Bronchial epithelial cell (primary cell): Measurements from ENCODE around the gene STRIP2. TPM values are rescaled to one million over a fixed set of nuclear protein-coding genes. Genes with fewer than 3 reads are reported as not detected.

Experiments
- DNase-seq: peaks from one replicate; pipeline ENCODE4 v3.0.0-alpha.2; 2010; ENCODE audit warnings: low read depth
- FAIRE-seq: peaks from 2 replicates; lab custom pipeline; 2011; peaks lifted over from hg19 to GRCh38; lab: Jason Lieb, UNC
- H3K27me3 ChIP-seq: 2 replicates; pipeline ENCODE4 v1.5.1; 2011; ENCODE audit warnings: low read length; ENCODE audit not compliant: control insufficient read depth, insufficient read depth
- H3K36me3 ChIP-seq: 2 replicates; pipeline ENCODE4 v1.5.1; 2011; ENCODE audit warnings: low read length; ENCODE audit not compliant: control insufficient read depth, insufficient read depth
- H3K4me3 ChIP-seq: 2 replicates; pipeline ENCODE4 v1.5.1; 2011; ENCODE audit warnings: mild to moderate bottlenecking, low read depth, low read length, control low read depth
- CTCF ChIP-seq: IDR thresholded peaks from 2 replicates; pipeline ENCODE4 v1.5.1; 2011; ENCODE audit warnings: mild to moderate bottlenecking, moderate library complexity, low read length, control low read depth, inconsistent platforms; ENCODE audit not compliant: insufficient read depth, severe bottlenecking
- total RNA-seq: library from RNA; depleted of rRNA; stranded (reverse); fragments of >200 nt; gene quantifications from 2 replicates; pipeline ENCODE4 v1.2.1, GENCODE V29; 2014

STRIP2 gene
- total RNA-seq, 1 donor from 2014 or later: 6.8 TPM

- Histone ChIP-seq H3K27me3 (no peaks in the 10 kb centered on the region), H3K4me3 (no peak overlapping the region), H3K36me3 (no peaks in the 10 kb centered on the region)
- FAIRE-seq (no peak), DNase-seq (no peak)
- no peak for TF ChIP-seq CTCF
Observed at GRCh38 chr7:129496653-129497052, 62.4 kb downstream of the STRIP2 start.

GRCh38 chr7:129497156-129497555 is 62.9 kb downstream of the STRIP2 start:
- Histone ChIP-seq H3K4me3 (no peak overlapping the region), H3K27me3 (no peaks in the 10 kb centered on the region), H3K36me3 (no peaks in the 10 kb centered on the region)
- DNase-seq: no peak
- no peak for TF ChIP-seq CTCF
- FAIRE-seq: no peak

GRCh38 chr7:129498021-129498420 is 63.8 kb downstream of the STRIP2 start:
- no peaks in the 10 kb centered on the region for H3K36me3 ChIP-seq
- no peak overlapping the region for H3K4me3 ChIP-seq
- no peak for TF ChIP-seq CTCF
- DNase-seq (no peak), FAIRE-seq (no peak)
- H3K27me3 ChIP-seq: peaks cover 1% of the 10 kb centered on the region

GRCh38 chr7:129499999-129500398 is 65.8 kb downstream of the STRIP2 start:
- no peak overlapping the region for H3K4me3 ChIP-seq

GRCh38 chr7:129501760-129502707 is 67.8 kb downstream of the STRIP2 start, which contains the start of gene SMKR1:
TSS of gene SMKR1 (plus strand) at chr7:129502531. CDS start at chr7:129502825, 294 bp downstream.
- FAIRE-seq: no peak
- Histone ChIP-seq H3K4me3 (peak within 1 kb of the TSS; percentile 43), H3K36me3 (no peaks in the 10 kb centered on the region), H3K27me3 (peaks cover 7% of the 10 kb centered on the region)
- TF ChIP-seq CTCF: no peak
- peak; percentile 35 for DNase-seq

More at GRCh38 chr7:129499999-129500398, 65.8 kb downstream of the STRIP2 start:
- no peak for FAIRE-seq
- DNase-seq: no peak
- TF ChIP-seq CTCF: no peak
- Histone ChIP-seq H3K36me3 (no peaks in the 10 kb centered on the region), H3K27me3 (peaks cover 7% of the 10 kb centered on the region)
